Omental fat pad (tissue), 4 donors: Measurements from ENCODE around the gene RAI1. TPM values are rescaled to one million over a fixed set of nuclear protein-coding genes. Genes with fewer than 3 reads are reported as not detected.

Experiments used
- ATAC-seq: fragments of 150-250 bp; one replicate; pipeline ENCODE4 v1.9.1; 2016; ENCODE audit warnings: mild to moderate bottlenecking, moderate library complexity; ENCODE audit not compliant: low FRiP score
- DNase-seq: peaks from one replicate; pipeline ENCODE4 v3.0.0-alpha.2; 2019; ENCODE audit warnings: low spot score
- total RNA-seq, 4 donors: library from RNA; depleted of rRNA; stranded (reverse); fragments of >200 nt; gene quantifications; one replicate each; pipeline ENCODE4 v1.1.0, GENCODE V29; 2016
- TF ChIP-seq, protein P1 (sequence below), 3 donors: fragments of 450-650 bp; IDR thresholded peaks; one replicate each; pipeline ENCODE4 v1.5.1; 2016 to 2017; ENCODE audit warnings: antibody characterized with exemption in 3 of 3, mild to moderate bottlenecking in 3 of 3, moderate library complexity in 2 of 3

Gene RAI1
- total RNA-seq, 4 donors from 2014 or later, result 6.7 to 30.6 (median 8.5) TPM

DNA sequence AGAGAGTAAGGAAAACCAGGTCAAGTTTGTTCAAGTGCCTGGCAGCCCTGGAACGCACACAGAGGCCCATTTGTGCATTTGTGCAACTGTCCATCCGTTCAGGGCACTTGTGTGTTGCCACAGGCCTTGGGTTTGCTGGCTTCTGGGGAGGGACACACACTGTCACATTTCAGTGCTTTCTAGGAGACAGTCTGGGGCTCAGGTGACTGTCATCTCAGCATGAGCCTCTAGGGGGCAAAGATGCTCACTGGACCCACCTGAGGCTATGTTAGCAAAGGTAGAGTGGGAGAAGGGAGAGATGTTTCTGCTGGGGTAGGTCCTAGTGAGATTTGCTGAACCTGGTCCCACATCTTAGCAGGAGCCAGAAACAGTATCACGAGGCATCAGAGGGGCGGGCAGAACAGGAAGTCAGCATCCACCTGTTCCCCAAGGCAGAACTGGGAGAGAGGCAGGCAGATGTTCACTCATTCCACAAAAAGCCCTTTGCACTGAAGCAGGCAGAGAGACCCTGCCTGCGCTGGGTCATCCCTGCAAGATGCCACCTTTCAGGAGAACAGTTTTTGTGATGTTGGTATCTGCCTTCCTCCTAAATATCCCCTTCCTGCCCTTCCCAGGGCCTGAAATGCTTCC, 48.5 kb downstream of the RAI1 start:
- no peak for DNase-seq
- ATAC-seq, result no peak
- TF ChIP-seq, protein P1, sequence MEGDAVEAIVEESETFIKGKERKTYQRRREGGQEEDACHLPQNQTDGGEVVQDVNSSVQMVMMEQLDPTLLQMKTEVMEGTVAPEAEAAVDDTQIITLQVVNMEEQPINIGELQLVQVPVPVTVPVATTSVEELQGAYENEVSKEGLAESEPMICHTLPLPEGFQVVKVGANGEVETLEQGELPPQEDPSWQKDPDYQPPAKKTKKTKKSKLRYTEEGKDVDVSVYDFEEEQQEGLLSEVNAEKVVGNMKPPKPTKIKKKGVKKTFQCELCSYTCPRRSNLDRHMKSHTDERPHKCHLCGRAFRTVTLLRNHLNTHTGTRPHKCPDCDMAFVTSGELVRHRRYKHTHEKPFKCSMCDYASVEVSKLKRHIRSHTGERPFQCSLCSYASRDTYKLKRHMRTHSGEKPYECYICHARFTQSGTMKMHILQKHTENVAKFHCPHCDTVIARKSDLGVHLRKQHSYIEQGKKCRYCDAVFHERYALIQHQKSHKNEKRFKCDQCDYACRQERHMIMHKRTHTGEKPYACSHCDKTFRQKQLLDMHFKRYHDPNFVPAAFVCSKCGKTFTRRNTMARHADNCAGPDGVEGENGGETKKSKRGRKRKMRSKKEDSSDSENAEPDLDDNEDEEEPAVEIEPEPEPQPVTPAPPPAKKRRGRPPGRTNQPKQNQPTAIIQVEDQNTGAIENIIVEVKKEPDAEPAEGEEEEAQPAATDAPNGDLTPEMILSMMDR (IDR thresholded peaks at IDR 0.05), result no peak

DNA sequence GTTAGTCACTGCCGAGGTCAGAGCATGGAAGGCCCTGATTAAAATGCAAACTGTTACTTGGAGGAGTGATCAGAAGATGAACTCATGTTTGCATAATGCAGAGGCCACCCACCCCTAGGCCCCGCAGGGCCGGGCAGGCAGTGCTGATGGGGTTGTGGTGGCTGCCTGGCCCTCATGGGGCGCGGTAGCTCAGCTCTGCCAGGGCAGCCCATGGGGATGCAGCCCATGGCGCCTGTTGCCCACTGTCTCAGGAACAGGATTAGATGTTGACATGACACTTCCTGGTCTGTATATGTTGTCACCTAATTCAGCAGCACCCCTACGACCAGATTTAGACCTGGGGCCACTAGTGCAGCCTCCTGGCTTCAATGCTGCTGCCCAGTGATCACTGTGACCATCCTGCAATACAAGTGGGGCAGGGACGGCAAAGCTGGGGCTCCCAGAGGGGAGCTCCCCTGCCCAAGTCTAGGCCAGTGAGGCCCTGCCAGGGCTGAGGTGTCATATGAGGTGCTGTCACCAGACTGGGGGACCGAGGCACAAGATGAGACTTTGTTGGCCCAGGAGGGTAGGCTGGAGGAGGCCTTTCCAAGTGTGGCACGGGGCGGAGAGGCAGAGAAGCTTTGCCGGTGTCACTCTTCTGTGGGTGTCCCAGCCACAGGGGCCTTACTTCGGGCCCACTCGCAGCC, 49.1 kb downstream of the RAI1 start:
- DNase-seq (no peak), ATAC-seq (no peak)
- TF ChIP-seq, protein P1 (IDR thresholded peaks at IDR 0.05), result no peak

DNA sequence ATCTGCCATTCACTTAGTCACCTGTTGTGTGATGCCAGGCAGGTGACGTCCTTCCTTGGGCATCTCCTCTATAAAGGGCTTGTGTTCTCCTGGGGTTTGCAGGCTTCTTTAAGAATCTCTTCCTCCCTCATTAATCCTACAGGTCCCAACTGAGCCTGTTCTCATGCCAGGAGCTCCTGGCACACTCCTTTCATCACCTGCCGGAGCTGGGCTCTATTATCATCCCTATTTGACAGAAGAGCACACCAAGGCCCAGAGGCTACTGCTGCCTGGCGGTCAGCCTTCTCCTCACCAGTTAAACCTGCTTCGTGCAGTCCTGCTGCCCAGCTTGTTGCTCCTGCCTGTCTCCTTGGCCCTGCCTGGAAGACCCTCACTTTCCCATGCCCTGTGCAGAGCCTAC, 51.2 kb downstream of the RAI1 start:
- DNase-seq (no peak), ATAC-seq (no peak)
- TF ChIP-seq, protein P1 (IDR thresholded peaks at IDR 0.05), result no peak

DNA sequence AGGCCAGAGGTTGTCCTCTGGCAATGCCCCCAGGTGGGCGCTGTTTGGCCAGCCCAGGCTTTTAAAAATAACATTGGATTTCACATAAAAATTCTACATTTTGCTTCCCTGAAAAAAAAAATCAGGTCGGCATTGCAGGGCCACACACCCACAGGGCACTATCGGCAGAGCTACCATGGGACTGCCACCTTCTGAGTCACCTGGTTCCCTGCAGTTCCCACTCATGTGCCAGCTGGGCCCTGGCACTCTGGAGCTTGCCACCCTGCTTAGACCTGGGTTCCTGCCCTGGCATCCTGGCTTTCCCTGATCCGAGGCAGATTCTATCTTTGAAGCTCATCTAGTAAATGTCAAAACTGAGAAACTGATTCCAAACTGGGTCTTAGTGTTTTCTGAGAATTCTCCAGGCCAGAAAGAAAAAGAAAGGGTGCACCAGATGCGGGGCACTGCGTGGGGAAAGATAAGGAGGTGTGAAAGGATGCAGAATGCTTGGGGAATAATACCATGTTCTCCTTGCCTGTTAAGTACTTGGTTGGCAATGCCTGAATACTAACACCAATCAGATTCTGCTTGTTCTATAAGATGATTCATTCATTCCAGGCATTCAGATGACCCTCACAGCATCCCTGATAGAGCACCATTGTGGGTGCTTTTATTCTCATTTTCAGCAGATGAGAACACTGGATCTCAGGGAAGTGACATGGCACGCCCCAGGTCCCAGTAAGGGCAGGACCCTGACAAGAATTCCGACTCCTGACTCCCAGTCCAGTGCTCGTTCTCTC, 51.8 kb downstream of the RAI1 start:
- TF ChIP-seq, protein P1 (IDR thresholded peaks at IDR 0.05), result no peak
- ATAC-seq (no peak), DNase-seq (no peak)

DNA sequence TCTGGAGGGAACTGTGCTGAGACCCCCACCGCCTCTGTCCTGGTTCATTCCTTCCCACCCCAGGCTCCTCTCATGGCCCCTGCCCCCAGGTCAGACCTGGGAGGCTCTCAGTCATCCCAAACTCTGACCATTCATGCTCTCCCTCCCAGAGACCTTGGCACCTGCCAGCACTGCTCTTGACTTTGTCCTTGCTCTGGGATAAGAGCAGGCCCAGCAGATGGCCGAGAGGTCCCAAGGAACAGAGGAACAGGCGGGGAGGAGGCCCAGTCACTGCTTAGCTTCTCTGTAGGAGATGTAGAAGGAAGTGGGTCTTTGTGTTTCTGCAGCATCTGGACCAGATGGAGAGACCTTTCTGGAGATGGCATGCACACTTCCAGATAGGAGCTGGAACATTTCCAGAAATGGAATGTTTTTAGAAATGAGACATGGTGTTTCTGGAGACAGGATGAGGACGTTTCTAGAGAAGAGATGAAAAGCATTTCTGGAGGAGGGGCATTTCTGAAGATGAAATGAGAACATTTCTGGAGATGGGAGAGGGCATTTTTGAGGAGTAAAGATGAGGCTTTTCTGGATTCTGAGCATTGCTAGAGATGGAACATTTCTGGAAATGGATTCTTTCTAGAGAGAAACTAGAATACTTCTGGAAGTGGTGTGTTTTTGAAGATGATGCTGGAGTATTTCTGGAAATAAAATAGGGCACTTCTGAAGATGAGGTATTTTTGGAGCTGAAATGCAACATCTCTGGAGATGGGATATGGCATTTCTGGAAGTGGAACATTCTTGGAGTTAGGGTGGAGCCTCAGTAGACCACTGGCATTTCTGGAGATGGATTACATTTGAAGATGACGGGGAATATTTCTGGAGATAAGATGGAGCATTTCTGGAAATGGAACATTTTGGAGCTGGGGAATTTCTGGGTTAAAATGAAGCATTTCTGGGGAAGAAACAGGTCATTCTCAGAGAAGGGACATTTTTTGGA, 55.2 kb downstream of the RAI1 start:
- ATAC-seq, result no peak
- TF ChIP-seq, protein P1 (IDR thresholded peaks at IDR 0.05), result no peak
- DNase-seq, result no peak
